ENCODE results near the gene SUGCT. TPM values are rescaled to one million over a fixed set of nuclear protein-coding genes. Genes with fewer than 3 reads are reported as not detected.

SUGCT gene
- total and polyA plus RNA-seq, 12 donors: 8.4 to 96.4 (median 25.5) TPM

- 87 to 93% (median 91%) methylated on average over 3 of the region's 3 CpGs for WGBS, 4 donors
- DNase-seq: no peak
- Histone ChIP-seq H3K9me3 (replicated peaks in 1 of 3) (no peaks in the 10 kb centered on the region), H3K27me3 (no peaks in the 10 kb centered on the region), H3K36me3 (replicated peaks in 1 of 2) (no peaks in the 10 kb centered on the region), H3K4me3 (no peak overlapping the region), H3K4me1 (replicated peaks in 1 of 2) (peaks cover 0 to 5% of the 10 kb centered on the region in 2 donors), H3K27ac (no peak overlapping the region)
- intact Hi-C loops (cut with DNase I): no loop called here
- TF ChIP-seq, protein P1, sequence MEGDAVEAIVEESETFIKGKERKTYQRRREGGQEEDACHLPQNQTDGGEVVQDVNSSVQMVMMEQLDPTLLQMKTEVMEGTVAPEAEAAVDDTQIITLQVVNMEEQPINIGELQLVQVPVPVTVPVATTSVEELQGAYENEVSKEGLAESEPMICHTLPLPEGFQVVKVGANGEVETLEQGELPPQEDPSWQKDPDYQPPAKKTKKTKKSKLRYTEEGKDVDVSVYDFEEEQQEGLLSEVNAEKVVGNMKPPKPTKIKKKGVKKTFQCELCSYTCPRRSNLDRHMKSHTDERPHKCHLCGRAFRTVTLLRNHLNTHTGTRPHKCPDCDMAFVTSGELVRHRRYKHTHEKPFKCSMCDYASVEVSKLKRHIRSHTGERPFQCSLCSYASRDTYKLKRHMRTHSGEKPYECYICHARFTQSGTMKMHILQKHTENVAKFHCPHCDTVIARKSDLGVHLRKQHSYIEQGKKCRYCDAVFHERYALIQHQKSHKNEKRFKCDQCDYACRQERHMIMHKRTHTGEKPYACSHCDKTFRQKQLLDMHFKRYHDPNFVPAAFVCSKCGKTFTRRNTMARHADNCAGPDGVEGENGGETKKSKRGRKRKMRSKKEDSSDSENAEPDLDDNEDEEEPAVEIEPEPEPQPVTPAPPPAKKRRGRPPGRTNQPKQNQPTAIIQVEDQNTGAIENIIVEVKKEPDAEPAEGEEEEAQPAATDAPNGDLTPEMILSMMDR (IDR thresholded peaks at IDR 0.05): no peak
- no peak for TF ChIP-seq POLR2A (IDR thresholded peaks at IDR 0.05)
These were observed 221.5 kb downstream of the SUGCT start for GRCh38 chr7:40356312-40356711.

- no peak for TF ChIP-seq POLR2A (IDR thresholded peaks at IDR 0.05)
- TF ChIP-seq, protein P1 (IDR thresholded peaks at IDR 0.05): no peak
- no peaks in the 10 kb centered on the region for H3K9me3 ChIP-seq (replicated peaks in 1 of 3)
- no peaks in the 10 kb centered on the region for H3K27me3 ChIP-seq
- no peak overlapping the region for H3K27ac ChIP-seq
- intact Hi-C loops (cut with DNase I): no loop called here
- no peaks in the 10 kb centered on the region for H3K36me3 ChIP-seq (replicated peaks in 1 of 2)
- H3K4me3 ChIP-seq: no peak overlapping the region
- no peak for DNase-seq
- peaks cover 0 to 5% of the 10 kb centered on the region in 2 donors for H3K4me1 ChIP-seq (replicated peaks in 1 of 2)
- WGBS, 4 donors: 84 to 88% (median 86%) methylated on average over 6 of the region's 6 CpGs
These were observed 222.3 kb downstream of the SUGCT start for GRCh38 chr7:40356871-40357709.

DNA sequence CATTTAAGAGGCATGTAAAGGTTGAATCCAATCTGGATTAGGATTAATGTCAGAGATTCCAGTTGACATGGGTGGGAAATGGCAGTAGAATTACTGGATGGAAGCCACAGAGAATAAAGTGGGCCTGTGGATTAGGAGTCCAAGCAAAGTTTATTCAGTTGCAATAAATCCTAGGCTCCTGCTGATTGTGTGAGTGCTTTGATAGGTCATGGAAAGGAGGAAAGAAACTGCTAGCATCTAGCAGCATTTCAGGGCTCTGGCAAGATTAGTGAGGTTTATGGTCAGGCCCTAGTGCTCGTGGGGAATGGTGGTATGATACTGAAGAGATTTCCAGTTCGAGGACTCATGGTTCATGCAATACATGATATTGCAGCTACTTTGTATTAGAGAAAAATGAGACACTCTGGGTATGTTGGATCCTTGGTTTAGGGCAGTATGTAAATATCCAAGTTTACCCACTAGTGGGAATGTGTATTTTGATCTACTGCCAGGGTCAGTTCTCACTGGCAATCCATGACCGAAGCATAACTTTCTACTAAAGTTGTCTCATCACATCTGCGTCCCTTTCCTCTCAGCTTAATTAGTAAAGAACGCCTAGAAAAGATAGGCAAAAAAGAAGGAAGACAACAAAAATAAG is 235.0 kb downstream of the SUGCT start:
- 80 to 88% (median 85%) methylated on average over 5 of the region's 5 CpGs for WGBS, 4 donors
- DNase-seq: no peak
- intact Hi-C loops (cut with DNase I): no loop called here
- TF ChIP-seq, protein P1 (IDR thresholded peaks at IDR 0.05): no peak
- no peak for TF ChIP-seq POLR2A (IDR thresholded peaks at IDR 0.05)
- Histone ChIP-seq H3K27me3 (no peaks in the 10 kb centered on the region), H3K4me1 (replicated peaks in 1 of 2) (no peaks in the 10 kb centered on the region), H3K9me3 (replicated peaks in 1 of 3) (no peaks in the 10 kb centered on the region), H3K4me3 (no peak overlapping the region), H3K27ac (no peak overlapping the region), H3K36me3 (replicated peaks in 1 of 2) (no peaks in the 10 kb centered on the region)

GRCh38 chr7:40371806-40372440 is 237.1 kb downstream of the SUGCT start:
- H3K9me3 ChIP-seq (replicated peaks in 1 of 3): no peaks in the 10 kb centered on the region
- TF ChIP-seq POLR2A (IDR thresholded peaks at IDR 0.05): no peak
- TF ChIP-seq, protein P1 (IDR thresholded peaks at IDR 0.05): no peak
- no peak for DNase-seq
- 89 to 92% (median 89%) methylated on average over 4 of the region's 4 CpGs for WGBS, 4 donors
- H3K4me3 ChIP-seq: no peak overlapping the region
- H3K36me3 ChIP-seq (replicated peaks in 1 of 2): no peaks in the 10 kb centered on the region
- no peaks in the 10 kb centered on the region for H3K4me1 ChIP-seq (replicated peaks in 1 of 2)
- intact Hi-C loops (cut with DNase I): no loop called here
- H3K27me3 ChIP-seq: no peaks in the 10 kb centered on the region
- no peak overlapping the region for H3K27ac ChIP-seq
